GM18498 (cell line): ENCODE data around the gene ZNRF1.

Experiments
- ATAC-seq: cut with Tn5 transposase; IDR thresholded peaks from one replicate; pipeline ENCODE4 v1.9.1; 2021; ENCODE audit warnings: mild to moderate bottlenecking, moderate library complexity; ENCODE audit not compliant: unreplicated experiment

The ZNRF1 gene

GRCh38 chr16:75138636-75139035 lies 139.8 kb downstream of the ZNRF1 start:
- ATAC-seq: no peak

GRCh38 chr16:75139498-75139897 lies 140.7 kb downstream of the ZNRF1 start:
- no peak for ATAC-seq

GRCh38 chr16:75143941-75144340 lies 145.1 kb downstream of the ZNRF1 start:
- no peak for ATAC-seq

GRCh38 chr16:75147968-75148310 lies 149.1 kb downstream of the ZNRF1 start:
- ATAC-seq: no peak

DNA sequence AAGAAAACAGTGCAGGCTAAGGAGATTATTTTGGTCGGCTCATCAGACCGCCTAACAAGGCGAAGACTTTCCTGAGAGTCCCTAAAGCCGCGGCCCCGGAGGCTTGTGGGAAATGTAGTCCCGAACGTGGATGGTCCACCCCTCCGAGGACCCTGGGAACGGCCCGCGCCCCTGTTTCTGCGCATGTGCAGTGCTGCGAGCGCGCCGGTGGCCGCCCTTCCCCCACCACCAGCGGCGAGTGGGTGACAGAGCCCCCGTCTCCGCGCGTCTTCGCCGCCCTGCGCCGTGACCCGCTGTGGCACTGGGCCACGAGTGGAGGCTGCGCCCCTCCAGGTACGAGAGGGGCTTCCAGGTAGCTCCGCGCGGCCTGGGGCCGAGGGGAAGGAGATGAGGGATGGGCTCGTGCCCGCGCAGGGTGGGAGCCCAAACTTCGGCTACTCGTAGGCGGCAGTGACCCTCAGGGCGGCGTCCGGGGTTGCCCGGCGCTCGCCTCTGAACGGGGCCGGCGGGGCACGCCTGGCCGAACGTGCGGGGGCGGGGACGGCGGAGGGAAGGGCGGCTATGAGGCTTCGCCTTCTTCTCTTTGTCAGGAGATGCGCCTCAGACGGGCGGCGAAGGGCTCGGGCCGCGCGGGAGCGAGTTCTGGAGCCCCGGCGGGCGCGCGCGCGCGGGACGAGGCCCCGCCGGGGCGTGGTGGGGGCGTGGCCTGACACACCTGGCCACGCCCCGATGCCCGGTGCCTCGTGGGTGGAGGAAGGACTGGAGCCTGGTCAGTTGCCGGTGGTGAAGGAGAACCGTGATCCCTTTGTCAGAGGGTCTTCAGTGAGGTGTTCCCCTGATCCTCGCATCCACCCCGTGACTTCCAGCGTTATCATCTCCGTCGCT lies 149.7 kb downstream of the ZNRF1 start, which contains the start of gene ZFP1:
Gene ZFP1 (plus strand): TSS at position 214 of the 885 bp plus-strand sequence. CDS start 4,428 bp downstream, outside the sequence.
- peak; percentile 87 for ATAC-seq

- ATAC-seq: no peak
Observed at GRCh38 chr16:75151798-75152197, 153.0 kb downstream of the ZNRF1 start.

DNA sequence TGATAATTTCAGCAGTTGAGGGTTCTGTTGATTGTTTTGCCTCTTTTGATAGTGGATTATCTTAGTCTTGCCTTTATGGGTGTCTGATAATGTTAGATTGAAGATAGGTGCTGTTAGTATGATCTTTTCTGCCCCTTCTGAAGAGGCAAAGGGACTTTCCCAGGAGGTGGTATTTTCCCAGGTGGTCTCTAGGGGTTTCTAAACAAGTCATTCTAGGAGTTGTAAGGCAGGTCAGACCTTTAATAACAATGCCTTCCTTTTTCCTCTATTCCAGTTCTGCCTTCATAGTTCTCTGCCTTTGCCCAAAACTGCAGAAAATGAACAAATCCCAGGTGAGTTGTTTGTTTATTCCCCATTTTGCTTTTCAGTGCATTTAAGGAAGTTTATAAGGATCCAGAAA lies 153.8 kb downstream of the ZNRF1 start:
- ATAC-seq: no peak

GRCh38 chr16:75160386-75160785 lies 161.6 kb downstream of the ZNRF1 start:
- ATAC-seq: no peak
